HG03108 (cell line): Measurements from ENCODE around the gene PET117.
"Not testable (repeated sequence)": the region's sequence is repeated elsewhere in the genome, so short reads cannot be mapped to it uniquely, and the experiment has no call there.

Source experiments
- ATAC-seq: cut with Tn5 transposase; IDR thresholded peaks from one replicate; pipeline ENCODE4 v1.9.1; 2021; ENCODE audit warnings: moderate library complexity; ENCODE audit not compliant: unreplicated experiment

The PET117 gene

GRCh38 chr20:18156045-18156444 is 18.4 kb downstream of the PET117 start:
- no peak for ATAC-seq

GRCh38 chr20:18164356-18164755 is 26.7 kb downstream of the PET117 start:
- ATAC-seq = no peak

- no peak for ATAC-seq
Observed at GRCh38 chr20:18165553-18165952, 27.9 kb downstream of the PET117 start.

- no peak for ATAC-seq
Observed at GRCh38 chr20:18166241-18166881, 28.7 kb downstream of the PET117 start.

- ATAC-seq = no peak
Observed at GRCh38 chr20:18166950-18167349, 29.3 kb downstream of the PET117 start.

GRCh38 chr20:18172379-18172778 is 34.7 kb downstream of the PET117 start:
- ATAC-seq = no peak

GRCh38 chr20:18174906-18175683 is 37.4 kb downstream of the PET117 start:
- ATAC-seq = no peak

GRCh38 chr20:18176318-18176785 is 38.7 kb downstream of the PET117 start:
- ATAC-seq = no peak

- ATAC-seq = not testable (repeated sequence)
Observed at GRCh38 chr20:18180366-18180765, 42.7 kb downstream of the PET117 start.

- no peak for ATAC-seq
Observed at GRCh38 chr20:18180815-18181214, 43.2 kb downstream of the PET117 start.

GRCh38 chr20:18187020-18187419 is 49.4 kb downstream of the PET117 start:
- no peak for ATAC-seq

- no peak for ATAC-seq
Observed at GRCh38 chr20:18188434-18188833, 50.8 kb downstream of the PET117 start.

- ATAC-seq = no peak
Observed at GRCh38 chr20:18190338-18191233, 52.9 kb downstream of the PET117 start.

- ATAC-seq = no peak
Observed at GRCh38 chr20:18191306-18191705, 53.6 kb downstream of the PET117 start.
